ENCODE data around the gene ZBTB48.
A peak's percentile ranks its signal among the peaks of the same experiment; 100 is the strongest.

ZBTB48 gene

DNA sequence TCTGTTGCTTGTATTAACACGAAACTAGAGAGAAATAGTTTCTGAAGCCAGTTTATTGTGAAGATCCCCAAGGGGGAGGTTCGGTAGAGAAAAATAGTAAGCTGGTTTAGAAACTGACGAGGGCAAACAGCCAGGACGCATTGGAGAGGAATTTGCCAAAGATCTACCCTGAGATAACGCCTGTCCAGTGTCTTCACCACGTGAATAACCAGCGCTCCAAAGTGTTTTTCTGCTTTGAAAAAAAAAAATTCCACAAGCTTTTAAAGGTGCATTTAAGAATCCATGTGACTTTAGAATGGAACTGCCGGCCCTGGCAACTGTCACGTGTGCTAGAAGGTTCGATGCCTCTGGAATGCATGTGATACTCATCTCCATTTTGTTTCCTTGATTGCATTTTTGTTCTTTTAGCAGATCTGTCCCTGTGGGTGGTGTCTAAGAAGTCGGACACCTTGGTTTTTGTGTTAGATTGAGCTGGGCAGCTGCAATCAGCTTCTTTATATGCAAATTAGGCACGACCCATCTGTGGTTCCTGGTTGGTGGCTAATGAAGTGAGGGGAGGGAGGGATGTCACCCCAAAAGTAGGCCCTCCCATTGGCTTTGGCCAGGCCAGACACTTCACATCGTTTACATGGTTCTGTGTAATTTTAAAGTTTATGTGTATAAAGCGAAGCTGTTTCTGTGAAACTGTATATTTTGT, 43.6 kb downstream of the ZBTB48 start:
- DNase-seq (ENCODE audit: low read depth), result peak; percentile 16
- TF ChIP-seq CTCF (conservative IDR thresholded peaks at IDR 0.05; ENCODE audit: low read depth, low read length), result no peak
- no peak overlapping the region for H3K4me3 ChIP-seq (ENCODE audit: low read depth, low read length)

GRCh38 chr1:6624710-6625583, 45.2 kb downstream of the ZBTB48 start, which contains the start of gene THAP3:
Gene THAP3, plus strand, starts transcription at chr1:6624868. Its CDS starts 351 bp downstream, at chr1:6625219.
- TF ChIP-seq CTCF (conservative IDR thresholded peaks at IDR 0.05; ENCODE audit: low read depth, low read length), result no peak
- DNase-seq (ENCODE audit: low read depth), result peak; percentile 92
- peak within 1 kb of the TSS; percentile 78 for H3K4me3 ChIP-seq (ENCODE audit: low read depth, low read length)

GRCh38 chr1:6625584-6626149, 45.9 kb downstream of the ZBTB48 start:
- peak; percentile 54 for DNase-seq (ENCODE audit: low read depth)
- peak overlapping the region; percentile 78 for H3K4me3 ChIP-seq (ENCODE audit: low read depth, low read length)
- TF ChIP-seq CTCF (conservative IDR thresholded peaks at IDR 0.05; ENCODE audit: low read depth, low read length), result no peak

- DNase-seq (ENCODE audit: low read depth), result no peak
- H3K4me3 ChIP-seq (ENCODE audit: low read depth, low read length), result no peak overlapping the region
- TF ChIP-seq CTCF (conservative IDR thresholded peaks at IDR 0.05; ENCODE audit: low read depth, low read length), result no peak
These were observed 47.2 kb downstream of the ZBTB48 start for GRCh38 chr1:6627031-6627430.

- no peak for DNase-seq (ENCODE audit: low read depth)
- no peak for TF ChIP-seq CTCF (conservative IDR thresholded peaks at IDR 0.05; ENCODE audit: low read depth, low read length)
- no peak overlapping the region for H3K4me3 ChIP-seq (ENCODE audit: low read depth, low read length)
These were observed 48.2 kb downstream of the ZBTB48 start for GRCh38 chr1:6627841-6628545.

GRCh38 chr1:6628971-6629479, 49.2 kb downstream of the ZBTB48 start:
- no peak overlapping the region for H3K4me3 ChIP-seq (ENCODE audit: low read depth, low read length)
- no peak for TF ChIP-seq CTCF (conservative IDR thresholded peaks at IDR 0.05; ENCODE audit: low read depth, low read length)
- DNase-seq (ENCODE audit: low read depth), result no peak

Measured in choroid plexus epithelial cell (primary cell).